Measurements from ENCODE around the gene ARHGEF17.

The ARHGEF17 gene

DNA sequence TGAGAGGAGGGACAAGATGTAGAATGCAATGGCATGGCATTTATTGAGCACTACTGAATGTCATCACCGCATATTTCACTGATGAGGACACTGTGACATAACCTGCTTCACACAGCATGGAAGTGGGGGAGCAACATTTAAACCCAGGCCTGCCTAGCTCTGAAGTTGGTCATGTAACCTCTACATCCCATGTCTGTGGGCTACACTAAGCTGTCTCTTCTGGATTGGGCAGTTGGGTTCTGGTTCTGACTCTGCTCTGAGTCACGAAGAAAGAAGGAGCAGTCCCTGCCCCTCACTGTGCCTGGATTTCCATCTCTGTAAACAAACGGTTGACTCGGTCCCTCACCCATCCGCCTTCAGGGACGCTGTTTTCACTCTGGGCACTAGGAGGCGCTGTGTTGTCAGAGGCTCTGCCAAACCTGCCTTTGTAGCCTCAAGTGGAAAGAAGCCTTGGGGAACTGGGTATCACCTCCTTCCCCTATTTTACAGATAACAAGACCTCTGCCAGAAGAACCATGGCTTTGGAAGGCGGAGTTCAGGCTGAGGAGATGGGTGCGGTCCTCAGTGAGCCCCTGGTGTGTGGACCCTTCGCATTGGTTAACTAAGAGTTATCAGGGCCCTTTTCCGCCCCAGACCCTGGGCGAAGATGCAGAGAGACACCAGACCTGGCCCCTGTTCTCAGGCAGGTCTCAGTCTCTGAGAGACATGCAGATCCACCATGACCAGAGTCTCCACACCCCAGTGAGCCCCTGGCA lies 12.7 kb upstream of the ARHGEF17 start:
- DNase-seq = peak; percentile 84

DNA sequence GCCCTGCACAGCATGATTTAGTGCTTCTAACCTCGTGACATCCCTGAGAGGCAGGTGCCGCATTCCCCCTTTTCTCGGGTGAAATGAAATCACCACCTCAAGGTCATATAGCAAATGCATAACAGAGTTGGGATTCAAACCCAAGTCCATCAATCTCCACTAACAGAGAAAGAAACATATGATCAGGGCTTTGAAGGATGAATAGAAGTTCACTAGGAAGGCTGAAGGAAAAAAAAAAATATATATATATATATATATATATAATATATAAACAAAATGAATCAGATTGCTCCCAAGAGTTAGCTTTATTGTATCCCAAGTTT lies 12.1 kb upstream of the ARHGEF17 start:
- no peak for DNase-seq

- no peak for DNase-seq
These were observed 11.4 kb upstream of the ARHGEF17 start for GRCh38 chr11:73296501-73297230.

DNA sequence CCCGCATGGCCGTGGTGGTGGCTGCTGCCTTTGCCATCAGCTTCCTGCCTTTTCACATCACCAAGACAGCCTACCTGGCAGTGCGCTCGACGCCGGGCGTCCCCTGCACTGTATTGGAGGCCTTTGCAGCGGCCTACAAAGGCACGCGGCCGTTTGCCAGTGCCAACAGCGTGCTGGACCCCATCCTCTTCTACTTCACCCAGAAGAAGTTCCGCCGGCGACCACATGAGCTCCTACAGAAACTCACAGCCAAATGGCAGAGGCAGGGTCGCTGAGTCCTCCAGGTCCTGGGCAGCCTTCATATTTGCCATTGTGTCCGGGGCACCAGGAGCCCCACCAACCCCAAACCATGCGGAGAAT lies 10.9 kb upstream of the ARHGEF17 start:
- no peak for DNase-seq

GRCh38 chr11:73297702-73298101 lies 10.4 kb upstream of the ARHGEF17 start:
- no peak for DNase-seq

GRCh38 chr11:73298233-73298632 lies 9.8 kb upstream of the ARHGEF17 start:
- no peak for DNase-seq

- DNase-seq = no peak
These were observed 8.3 kb upstream of the ARHGEF17 start for GRCh38 chr11:73299751-73300150.

- DNase-seq = no peak
These were observed 1.8 kb upstream of the ARHGEF17 start for GRCh38 chr11:73306069-73306841.

DNA sequence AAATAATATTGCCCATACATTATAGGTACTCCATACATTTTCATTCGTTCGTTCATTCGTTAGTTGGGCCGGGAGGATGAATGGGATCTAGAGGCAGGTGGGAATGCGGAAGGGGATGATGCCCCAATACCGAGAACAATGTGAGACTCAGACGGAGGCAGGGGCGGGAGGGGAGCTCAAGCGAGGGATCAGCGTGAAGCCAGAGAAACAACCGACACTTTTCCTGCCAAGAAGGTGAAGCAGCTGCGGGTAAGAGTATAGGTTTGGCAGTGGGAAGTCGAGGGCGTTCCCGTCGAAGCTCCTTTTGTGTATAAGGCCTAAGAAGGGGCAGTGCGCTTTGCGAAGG lies 1.1 kb upstream of the ARHGEF17 start:
- no peak for DNase-seq

GRCh38 chr11:73307323-73308002 lies 613 bp upstream of the ARHGEF17 start:
- DNase-seq = peak; percentile 93

DNA sequence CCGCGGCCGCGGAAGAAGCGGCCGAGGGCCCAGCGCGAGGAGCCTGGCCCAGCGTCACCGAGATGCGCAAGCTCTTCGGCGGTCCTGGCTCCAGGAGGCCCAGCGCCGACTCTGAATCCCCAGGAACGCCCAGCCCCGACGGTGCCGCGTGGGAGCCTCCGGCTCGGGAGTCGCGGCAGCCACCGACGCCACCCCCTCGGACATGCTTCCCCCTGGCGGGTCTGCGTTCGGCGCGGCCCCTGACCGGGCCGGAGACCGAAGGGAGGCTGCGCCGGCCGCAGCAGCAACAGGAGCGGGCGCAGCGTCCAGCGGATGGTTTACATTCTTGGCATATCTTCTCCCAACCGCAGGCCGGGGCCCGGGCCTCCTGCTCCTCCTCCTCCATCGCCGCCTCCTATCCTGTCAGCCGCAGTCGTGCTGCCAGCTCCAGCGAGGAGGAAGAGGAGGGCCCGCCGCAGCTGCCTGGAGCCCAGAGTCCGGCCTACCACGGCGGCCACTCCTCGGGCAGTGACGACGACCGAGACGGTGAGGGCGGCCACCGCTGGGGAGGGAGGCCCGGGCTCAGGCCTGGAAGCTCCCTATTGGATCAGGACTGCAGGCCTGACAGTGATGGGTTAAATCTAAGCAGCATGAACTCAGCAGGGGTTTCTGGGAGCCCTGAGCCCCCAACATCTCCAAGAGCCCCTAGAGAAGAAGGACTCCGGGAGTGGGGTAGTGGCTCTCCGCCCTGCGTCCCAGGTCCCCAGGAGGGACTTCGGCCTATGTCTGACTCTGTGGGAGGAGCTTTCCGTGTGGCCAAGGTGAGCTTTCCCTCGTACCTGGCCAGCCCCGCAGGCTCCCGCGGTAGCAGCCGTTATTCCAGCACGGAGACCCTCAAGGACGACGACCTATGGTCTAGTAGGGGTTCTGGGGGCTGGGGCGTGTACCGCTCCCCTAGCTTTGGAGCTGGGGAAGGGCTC lies 1.2 kb downstream of the ARHGEF17 start:
- DNase-seq = no peak

DNA sequence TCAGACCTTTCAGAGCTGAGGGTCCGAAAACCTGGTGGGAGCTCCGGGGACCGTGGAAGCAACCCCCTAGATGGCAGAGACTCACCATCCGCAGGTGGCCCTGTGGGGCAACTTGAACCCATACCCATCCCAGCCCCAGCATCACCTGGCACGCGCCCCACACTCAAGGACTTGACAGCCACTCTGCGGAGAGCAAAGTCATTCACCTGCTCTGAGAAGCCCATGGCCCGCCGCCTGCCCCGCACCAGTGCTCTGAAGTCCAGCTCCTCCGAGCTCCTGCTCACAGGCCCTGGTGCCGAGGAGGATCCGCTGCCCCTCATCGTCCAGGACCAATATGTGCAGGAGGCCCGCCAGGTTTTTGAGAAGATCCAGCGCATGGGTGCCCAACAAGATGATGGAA lies 2.0 kb downstream of the ARHGEF17 start:
- DNase-seq = no peak

DNA sequence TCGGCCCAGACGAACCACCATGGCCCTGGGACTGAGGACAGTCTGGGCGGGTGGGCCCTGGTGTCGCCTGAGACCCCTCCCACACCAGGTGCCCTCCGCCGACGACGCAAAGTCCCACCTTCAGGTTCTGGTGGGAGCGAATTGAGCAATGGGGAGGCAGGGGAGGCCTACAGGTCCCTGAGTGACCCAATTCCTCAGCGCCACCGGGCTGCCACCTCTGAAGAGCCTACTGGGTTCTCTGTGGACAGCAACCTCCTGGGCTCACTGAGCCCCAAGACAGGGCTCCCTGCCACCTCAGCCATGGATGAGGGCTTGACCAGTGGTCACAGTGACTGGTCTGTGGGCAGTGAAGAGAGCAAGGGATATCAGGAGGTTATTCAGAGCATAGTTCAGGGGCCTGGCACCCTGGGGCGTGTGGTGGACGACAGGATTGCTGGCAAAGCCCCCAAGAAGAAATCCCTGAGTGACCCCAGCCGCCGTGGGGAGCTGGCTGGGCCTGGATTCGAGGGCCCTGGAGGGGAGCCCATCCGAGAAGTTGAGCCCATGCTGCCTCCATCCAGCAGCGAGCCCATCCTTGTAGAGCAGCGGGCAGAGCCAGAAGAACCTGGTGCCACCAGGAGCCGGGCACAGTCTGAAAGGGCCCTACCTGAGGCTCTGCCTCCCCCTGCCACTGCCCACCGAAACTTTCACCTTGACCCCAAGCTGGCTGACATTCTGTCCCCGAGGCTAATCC lies 2.8 kb downstream of the ARHGEF17 start:
- no peak for DNase-seq

DNA sequence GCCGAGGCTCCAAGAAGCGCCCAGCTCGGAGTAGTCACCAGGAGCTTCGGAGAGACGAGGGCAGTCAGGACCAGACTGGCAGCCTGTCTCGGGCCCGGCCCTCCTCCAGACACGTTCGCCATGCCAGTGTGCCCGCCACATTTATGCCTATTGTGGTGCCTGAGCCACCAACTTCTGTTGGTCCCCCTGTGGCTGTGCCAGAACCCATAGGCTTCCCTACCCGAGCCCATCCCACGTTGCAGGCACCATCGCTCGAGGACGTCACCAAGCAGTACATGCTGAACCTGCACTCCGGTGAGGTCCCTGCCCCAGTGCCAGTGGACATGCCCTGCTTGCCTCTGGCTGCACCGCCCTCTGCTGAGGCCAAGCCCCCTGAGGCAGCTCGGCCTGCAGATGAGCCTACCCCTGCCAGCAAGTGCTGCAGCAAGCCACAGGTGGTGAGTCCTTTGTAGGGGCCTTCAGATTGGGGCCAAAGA lies 3.4 kb downstream of the ARHGEF17 start:
- DNase-seq = no peak

GRCh38 chr11:73312036-73312435 lies 4.0 kb downstream of the ARHGEF17 start:
- DNase-seq = no peak

DNA sequence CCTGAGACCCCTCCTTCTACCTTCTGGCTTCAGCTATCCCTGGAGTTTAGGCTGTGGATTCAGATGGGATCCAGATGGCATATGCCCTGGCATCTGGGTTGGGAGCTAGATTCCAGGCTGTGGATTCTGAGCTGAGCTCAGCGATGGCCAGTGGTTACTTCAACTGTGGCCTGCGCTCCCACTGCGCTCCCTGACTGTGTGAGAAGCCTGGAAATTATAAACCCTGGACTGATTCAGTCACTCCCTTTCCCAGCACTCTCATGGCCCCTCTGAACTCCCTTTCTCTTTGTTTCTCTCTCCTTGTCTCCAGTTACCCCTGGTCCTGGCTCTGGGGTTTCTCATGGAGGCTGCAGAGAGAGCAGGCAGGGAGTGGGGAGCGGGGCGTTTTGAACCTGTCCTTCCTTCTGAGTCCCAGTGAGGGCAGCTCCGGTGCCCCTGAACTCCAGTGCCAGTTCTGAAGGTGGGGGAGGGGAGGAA lies 4.8 kb downstream of the ARHGEF17 start:
- no peak for DNase-seq

DNA sequence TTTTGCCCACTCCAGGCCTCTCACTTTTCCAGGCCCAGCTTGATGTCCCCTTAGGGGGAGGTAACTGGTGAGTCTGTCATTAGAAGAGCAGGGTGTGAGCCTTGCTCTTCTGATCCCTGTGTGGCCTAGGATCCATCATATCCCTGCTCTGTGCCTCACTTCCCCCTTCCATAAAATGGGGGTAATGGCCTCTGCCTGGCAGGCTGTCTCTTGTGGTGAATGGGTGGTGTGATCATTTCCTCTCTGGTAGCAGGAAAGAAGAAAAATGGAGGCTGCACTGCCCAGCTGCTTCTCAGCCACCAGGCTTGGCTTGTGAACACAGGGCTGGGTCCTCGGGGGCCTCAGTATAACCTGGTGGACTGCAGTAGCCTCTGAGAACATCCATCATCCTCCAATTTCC lies 5.6 kb downstream of the ARHGEF17 start:
- no peak for DNase-seq

GRCh38 chr11:73314117-73314961 lies 6.3 kb downstream of the ARHGEF17 start:
- DNase-seq = no peak

DNA sequence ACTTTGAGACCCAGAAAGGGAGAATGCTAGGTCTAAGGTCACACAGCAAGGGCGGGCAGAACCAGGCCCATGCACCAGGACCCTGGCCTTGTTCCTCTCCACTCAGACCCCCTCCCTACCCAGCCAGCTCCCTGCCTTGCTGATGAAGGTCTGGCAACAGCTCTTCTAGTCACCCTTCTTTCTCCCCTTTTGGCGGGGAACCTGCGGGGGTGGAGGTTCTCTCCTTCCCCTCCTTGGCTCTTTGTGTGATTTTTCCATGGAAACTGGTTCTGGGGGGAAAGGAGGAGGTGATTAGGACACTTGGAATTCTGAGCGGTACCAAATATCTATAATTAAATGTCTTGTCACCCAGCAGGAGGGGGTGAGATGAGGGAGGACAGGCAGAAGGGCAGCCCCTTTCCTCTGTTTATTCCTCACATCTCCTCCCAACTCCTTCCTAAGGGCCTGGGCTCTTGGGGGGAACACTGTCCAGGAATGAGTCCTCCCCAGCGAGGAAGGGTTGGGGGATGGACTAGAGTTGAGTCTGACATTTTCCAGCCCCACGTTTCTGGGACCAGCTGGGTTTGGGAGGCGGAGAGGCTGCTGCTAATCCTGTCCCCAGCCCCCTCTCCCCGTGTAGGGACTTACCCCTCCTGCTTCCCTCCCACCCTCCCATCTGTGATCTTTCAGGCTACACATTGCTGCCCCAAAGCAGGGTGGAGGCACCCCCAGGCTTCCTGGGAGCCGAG lies 7.4 kb downstream of the ARHGEF17 start:
- no peak for DNase-seq

- DNase-seq = no peak
These were observed 8.3 kb downstream of the ARHGEF17 start for GRCh38 chr11:73316422-73316821.
